ENCODE measurements around the gene MAMLD1.

The MAMLD1 gene, protein sequence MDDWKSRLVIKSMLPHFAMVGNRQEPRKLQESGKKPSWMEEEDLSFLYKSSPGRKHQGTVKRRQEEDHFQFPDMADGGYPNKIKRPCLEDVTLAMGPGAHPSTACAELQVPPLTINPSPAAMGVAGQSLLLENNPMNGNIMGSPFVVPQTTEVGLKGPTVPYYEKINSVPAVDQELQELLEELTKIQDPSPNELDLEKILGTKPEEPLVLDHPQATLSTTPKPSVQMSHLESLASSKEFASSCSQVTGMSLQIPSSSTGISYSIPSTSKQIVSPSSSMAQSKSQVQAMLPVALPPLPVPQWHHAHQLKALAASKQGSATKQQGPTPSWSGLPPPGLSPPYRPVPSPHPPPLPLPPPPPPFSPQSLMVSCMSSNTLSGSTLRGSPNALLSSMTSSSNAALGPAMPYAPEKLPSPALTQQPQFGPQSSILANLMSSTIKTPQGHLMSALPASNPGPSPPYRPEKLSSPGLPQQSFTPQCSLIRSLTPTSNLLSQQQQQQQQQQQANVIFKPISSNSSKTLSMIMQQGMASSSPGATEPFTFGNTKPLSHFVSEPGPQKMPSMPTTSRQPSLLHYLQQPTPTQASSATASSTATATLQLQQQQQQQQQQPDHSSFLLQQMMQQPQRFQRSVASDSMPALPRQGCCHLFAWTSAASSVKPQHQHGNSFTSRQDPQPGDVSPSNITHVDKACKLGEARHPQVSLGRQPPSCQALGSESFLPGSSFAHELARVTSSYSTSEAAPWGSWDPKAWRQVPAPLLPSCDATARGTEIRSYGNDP

DNA sequence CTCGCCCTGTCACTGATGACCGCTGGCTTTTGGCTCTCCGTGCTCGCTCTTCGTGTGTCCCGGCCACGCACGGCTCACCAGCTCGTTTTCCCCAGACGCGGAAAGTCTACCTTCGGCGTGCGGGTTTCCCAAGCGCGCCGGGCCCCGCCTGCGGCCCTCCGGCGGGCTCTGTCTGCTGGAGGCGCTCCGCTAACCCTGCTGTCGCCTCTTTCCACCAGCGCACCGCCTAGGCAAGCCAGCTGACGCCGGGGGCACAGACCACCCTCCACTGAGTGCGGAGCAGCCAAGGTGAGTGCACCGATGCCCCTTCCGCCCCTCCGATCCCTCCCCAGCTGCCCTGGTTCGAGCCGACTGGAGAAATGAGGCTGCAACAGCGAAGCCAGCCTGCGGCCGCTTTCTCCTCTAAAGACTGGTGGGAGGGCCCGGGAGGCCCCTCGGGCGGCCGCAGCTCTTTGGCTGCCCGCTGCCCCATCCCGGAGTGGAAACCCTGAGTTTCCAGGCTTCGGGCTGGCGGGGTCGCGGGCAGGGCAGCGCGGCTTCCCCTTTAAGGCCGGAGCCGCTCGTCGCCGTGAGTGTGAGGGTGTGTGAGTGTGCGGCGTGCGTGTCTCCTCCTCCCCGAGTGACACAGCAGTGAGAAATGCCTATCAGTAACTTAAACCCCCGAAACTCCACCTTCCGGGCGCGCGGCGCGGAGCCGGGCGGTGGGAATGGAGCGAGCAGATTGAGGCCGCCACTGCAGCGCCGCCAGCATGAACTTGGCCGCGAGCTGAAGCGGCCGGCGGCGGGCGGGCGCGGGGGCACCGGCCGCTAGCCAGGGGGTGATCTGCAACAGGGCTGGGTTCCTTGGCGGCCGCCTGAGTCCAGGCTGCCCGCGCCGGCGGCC lies at the start of gene MAMLD1:
Gene MAMLD1 (plus strand): TSS at position 719 of the 883 bp plus-strand sequence. CDS start 82,200 bp downstream, outside the sequence.
- Histone ChIP-seq H3K27me3 (ENCODE audit: insufficient read depth, low read length) (peaks cover 86% of the 10 kb centered on the region), H3K9ac (ENCODE audit: low read depth, low read length) (no peak within 1 kb of the TSS), H3K36me3 (ENCODE audit: insufficient read depth, low read depth, low read length) (no peaks in the 10 kb centered on the region), H3K4me1 (ENCODE audit: insufficient read depth, low read length) (no peaks in the 10 kb centered on the region), H3K4me3 (ENCODE audit: low read length) (peak within 1 kb of the TSS; percentile 60), H3K27ac (ENCODE audit: low read length) (no peak within 1 kb of the TSS), H3K9me3 (ENCODE audit: insufficient read depth, low read depth, low read length) (no peaks in the 10 kb centered on the region)

DNA sequence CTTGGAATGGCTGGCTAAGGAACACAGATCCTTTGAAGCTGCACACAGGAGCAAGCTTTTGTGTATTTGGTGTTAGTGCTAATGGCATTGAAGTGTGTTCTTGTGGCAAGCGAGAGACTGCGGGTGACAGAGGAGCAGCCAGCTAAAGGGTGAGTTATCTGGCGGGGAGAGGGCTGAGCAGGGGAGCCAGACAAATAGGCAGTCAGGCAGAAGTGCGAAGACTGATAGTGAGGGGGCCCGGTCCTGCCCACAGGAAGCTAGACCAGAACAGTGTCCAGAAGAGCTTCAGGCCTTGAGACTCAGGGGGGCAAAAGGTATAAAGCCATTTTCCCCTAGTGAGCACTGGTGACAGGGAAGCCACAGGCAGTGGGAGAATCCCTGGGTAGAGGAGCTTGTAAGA lies 49.6 kb upstream of the MAMLD1 start:
- Histone ChIP-seq H3K9ac (ENCODE audit: low read depth, low read length) (no peak overlapping the region), H3K9me3 (ENCODE audit: insufficient read depth, low read depth, low read length) (no peaks in the 10 kb centered on the region), H3K27ac (ENCODE audit: low read length) (no peak overlapping the region), H3K4me1 (ENCODE audit: insufficient read depth, low read length) (no peaks in the 10 kb centered on the region), H3K4me3 (ENCODE audit: low read length) (no peak overlapping the region), H3K27me3 (ENCODE audit: insufficient read depth, low read length) (no peaks in the 10 kb centered on the region), H3K36me3 (ENCODE audit: insufficient read depth, low read depth, low read length) (no peaks in the 10 kb centered on the region)

DNA sequence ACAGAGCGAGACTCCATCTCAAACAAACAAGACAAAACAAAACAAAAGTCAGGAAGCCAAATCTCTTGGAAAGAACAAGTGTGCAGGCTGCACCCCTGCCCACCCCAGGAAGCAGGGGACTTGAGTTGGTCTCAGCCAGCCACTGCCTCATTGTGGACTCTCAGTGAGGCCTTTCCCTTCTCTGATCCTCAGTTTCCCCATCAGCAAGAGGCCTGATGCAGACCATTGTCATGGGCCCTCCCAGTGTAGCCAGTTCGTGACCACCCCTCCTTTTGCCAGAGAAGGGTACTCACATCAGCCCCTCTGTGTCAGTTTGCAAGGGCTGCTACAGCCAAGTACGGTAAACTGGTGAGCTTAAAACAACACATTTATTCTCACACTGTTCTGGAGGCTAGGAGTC lies 48.9 kb upstream of the MAMLD1 start:
- Histone ChIP-seq H3K27me3 (ENCODE audit: insufficient read depth, low read length) (no peaks in the 10 kb centered on the region), H3K4me1 (ENCODE audit: insufficient read depth, low read length) (no peaks in the 10 kb centered on the region), H3K4me3 (ENCODE audit: low read length) (no peak overlapping the region), H3K27ac (ENCODE audit: low read length) (no peak overlapping the region), H3K36me3 (ENCODE audit: insufficient read depth, low read depth, low read length) (no peaks in the 10 kb centered on the region), H3K9me3 (ENCODE audit: insufficient read depth, low read depth, low read length) (no peaks in the 10 kb centered on the region), H3K9ac (ENCODE audit: low read depth, low read length) (no peak overlapping the region)

DNA sequence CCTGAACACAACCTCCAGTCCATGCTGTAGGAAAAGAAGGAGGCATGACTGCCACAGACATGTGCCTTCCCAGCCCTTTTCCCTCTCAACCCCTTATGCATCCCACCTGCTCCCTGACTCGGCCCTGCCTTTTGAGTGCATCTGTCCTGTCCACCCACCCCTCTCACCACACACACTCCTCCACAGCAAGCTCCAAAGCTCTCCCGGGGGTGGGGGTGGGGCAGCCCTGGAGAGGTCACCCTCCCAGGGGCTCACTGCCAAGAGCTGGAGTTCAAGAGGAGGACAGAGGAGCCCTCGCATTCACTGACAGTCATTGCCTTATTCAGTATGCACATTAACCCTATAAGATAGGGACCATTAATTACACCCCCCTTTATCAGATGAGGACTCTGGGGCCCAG lies 46.6 kb upstream of the MAMLD1 start:
- no peak overlapping the region for H3K27ac ChIP-seq (ENCODE audit: low read length)
- no peaks in the 10 kb centered on the region for H3K4me1 ChIP-seq (ENCODE audit: insufficient read depth, low read length)
- H3K9me3 ChIP-seq (ENCODE audit: insufficient read depth, low read depth, low read length) = no peaks in the 10 kb centered on the region
- H3K9ac ChIP-seq (ENCODE audit: low read depth, low read length) = no peak overlapping the region
- no peaks in the 10 kb centered on the region for H3K36me3 ChIP-seq (ENCODE audit: insufficient read depth, low read depth, low read length)
- no peak overlapping the region for H3K4me3 ChIP-seq (ENCODE audit: low read length)
- no peaks in the 10 kb centered on the region for H3K27me3 ChIP-seq (ENCODE audit: insufficient read depth, low read length)

DNA sequence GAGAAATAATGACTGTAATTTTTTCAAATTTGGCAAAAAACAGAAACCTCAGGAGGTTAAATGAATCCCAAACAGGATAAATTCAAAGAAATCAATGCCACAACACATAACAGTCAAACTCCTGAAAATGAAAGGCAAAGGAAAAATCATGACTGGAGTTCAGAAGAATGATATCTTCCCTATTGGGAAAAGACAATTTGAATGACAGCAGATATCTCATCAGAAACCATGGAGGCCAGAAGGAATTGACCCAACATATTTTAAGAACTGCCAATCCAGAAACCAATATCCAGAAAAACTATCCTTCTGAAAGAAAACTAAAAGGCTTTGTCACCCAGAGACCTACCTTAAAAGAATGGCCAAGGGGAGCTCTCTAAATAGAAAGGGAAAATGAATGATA lies 40.1 kb upstream of the MAMLD1 start:
- Histone ChIP-seq H3K4me3 (ENCODE audit: low read length) (no peak overlapping the region), H3K9me3 (ENCODE audit: insufficient read depth, low read depth, low read length) (no peaks in the 10 kb centered on the region), H3K4me1 (ENCODE audit: insufficient read depth, low read length) (no peaks in the 10 kb centered on the region), H3K27ac (ENCODE audit: low read length) (no peak overlapping the region), H3K9ac (ENCODE audit: low read depth, low read length) (no peak overlapping the region), H3K36me3 (ENCODE audit: insufficient read depth, low read depth, low read length) (no peaks in the 10 kb centered on the region), H3K27me3 (ENCODE audit: insufficient read depth, low read length) (no peaks in the 10 kb centered on the region)

DNA sequence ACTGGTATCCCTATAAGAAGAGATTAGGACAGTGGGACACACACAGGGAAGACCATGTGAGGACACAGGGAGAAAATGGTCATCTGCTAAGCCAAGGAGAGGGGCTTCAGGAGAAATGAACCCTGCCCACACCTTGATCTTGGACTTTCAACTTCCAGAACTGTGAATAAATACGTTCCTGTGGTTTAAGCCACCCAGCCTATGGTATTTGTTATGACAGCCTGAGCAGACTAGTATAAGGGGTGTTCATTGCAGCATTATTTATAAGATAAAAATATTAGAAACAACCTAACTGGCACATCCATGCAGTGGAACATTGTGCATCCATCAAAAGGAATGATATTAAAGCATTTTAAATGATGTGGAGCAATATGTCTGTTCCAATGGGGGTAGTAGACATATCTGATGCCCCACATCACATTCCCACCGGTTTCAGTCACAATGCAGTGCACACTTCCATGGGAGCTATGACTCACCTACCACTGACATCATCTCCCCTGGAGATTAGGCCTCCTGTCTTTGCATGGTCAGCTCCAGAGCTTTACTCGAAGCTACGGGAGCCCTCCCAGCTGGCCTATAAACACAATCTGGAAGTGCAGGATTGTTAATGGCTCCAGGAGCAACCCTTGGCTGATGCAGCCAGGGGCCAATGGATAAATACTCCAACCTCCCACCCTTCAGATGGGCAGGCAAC lies 38.9 kb upstream of the MAMLD1 start:
- Histone ChIP-seq H3K27ac (ENCODE audit: low read length) (no peak overlapping the region), H3K36me3 (ENCODE audit: insufficient read depth, low read depth, low read length) (no peaks in the 10 kb centered on the region), H3K9ac (ENCODE audit: low read depth, low read length) (no peak overlapping the region), H3K9me3 (ENCODE audit: insufficient read depth, low read depth, low read length) (no peaks in the 10 kb centered on the region), H3K27me3 (ENCODE audit: insufficient read depth, low read length) (no peaks in the 10 kb centered on the region), H3K4me1 (ENCODE audit: insufficient read depth, low read length) (no peaks in the 10 kb centered on the region), H3K4me3 (ENCODE audit: low read length) (no peak overlapping the region)

DNA sequence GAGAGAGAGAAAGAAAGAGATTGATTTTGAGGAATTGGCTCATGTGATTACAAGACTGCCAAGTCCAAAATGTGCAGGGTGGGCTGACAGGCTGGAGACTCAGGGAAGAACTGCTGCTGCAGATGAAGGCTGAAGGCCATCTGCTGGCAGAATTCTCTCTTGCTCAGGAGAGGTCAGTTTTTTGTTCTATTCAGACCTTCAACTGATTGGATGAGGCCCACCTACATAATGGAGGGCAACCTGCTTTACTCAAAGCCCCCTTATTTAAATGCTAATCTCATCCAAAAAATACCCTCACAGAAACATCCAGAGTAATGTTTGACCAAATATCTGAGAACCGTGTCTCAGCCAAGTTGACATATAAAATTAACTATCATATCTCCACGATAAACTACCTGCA lies 38.2 kb upstream of the MAMLD1 start:
- Histone ChIP-seq H3K4me3 (ENCODE audit: low read length) (no peak overlapping the region), H3K36me3 (ENCODE audit: insufficient read depth, low read depth, low read length) (no peaks in the 10 kb centered on the region), H3K9ac (ENCODE audit: low read depth, low read length) (no peak overlapping the region), H3K4me1 (ENCODE audit: insufficient read depth, low read length) (no peaks in the 10 kb centered on the region), H3K27ac (ENCODE audit: low read length) (no peak overlapping the region), H3K27me3 (ENCODE audit: insufficient read depth, low read length) (no peaks in the 10 kb centered on the region), H3K9me3 (ENCODE audit: insufficient read depth, low read depth, low read length) (no peaks in the 10 kb centered on the region)

DNA sequence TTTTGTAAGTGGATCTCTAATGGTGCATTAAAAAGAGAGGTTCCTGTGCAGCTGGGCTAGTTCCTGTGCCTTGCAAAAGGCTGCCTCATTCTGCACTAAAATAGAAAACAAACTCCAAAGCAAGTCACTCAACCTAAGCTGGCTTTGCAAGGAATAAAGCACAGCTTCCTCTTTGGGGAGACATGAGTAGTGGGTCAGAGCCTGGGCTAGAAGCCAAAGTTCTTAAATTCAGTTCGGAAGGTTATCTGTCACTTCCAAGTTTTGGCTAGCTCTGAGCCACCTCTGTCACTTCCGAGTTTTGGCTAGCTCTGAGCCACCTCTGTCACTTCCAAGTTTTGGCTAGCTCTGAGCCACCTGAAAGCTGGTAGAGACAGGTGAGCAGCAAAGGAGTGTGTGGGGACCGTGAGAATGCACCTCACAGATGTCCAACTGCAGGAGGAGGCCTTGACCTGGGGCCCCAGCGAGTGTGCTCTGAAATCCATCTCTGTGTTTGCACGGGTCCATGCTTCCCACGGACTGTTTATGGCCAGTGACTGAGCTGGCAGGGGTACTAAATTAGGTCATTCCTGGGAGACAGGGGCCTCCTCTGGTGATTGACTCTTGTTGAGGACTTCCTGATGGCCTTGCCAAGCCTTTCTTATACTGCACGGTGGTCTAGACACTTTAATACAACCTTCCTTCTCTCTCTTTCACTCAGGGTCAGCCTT lies 36.4 kb upstream of the MAMLD1 start:
- Histone ChIP-seq H3K27ac (ENCODE audit: low read length) (no peak overlapping the region), H3K4me1 (ENCODE audit: insufficient read depth, low read length) (no peaks in the 10 kb centered on the region)

DNA sequence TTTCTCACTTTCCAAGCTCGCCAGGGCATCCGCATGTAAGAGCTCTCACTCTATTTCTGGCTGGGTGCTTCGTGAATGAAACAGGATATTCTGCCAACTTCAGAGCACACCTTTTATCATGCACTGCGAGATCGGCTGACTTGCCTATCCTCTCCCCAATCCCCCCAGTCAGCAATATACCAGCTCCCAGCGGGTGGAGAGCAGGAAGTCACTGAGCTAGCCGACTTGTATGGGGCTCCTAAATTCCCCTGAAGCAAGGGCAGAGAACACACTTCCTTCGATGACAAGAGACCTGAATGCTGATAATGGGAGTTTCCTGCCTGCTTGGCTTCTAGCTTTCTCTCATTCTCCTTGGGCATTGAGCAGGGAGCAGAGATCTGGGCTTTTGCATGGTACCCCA lies 33.8 kb upstream of the MAMLD1 start:
- H3K4me1 ChIP-seq (ENCODE audit: insufficient read depth, low read length) = no peaks in the 10 kb centered on the region
- no peak overlapping the region for H3K4me3 ChIP-seq (ENCODE audit: low read length)
- H3K27ac ChIP-seq (ENCODE audit: low read length) = no peak overlapping the region
- no peaks in the 10 kb centered on the region for H3K36me3 ChIP-seq (ENCODE audit: insufficient read depth, low read depth, low read length)
- no peaks in the 10 kb centered on the region for H3K9me3 ChIP-seq (ENCODE audit: insufficient read depth, low read depth, low read length)
- H3K27me3 ChIP-seq (ENCODE audit: insufficient read depth, low read length) = no peaks in the 10 kb centered on the region
- no peak overlapping the region for H3K9ac ChIP-seq (ENCODE audit: low read depth, low read length)

More for the DNA sequence above, 36.4 kb upstream of the MAMLD1 start:
- Histone ChIP-seq H3K36me3 (ENCODE audit: insufficient read depth, low read depth, low read length) (no peaks in the 10 kb centered on the region), H3K9ac (ENCODE audit: low read depth, low read length) (no peak overlapping the region), H3K27me3 (ENCODE audit: insufficient read depth, low read length) (no peaks in the 10 kb centered on the region), H3K9me3 (ENCODE audit: insufficient read depth, low read depth, low read length) (no peaks in the 10 kb centered on the region), H3K4me3 (ENCODE audit: low read length) (no peak overlapping the region)

DNA sequence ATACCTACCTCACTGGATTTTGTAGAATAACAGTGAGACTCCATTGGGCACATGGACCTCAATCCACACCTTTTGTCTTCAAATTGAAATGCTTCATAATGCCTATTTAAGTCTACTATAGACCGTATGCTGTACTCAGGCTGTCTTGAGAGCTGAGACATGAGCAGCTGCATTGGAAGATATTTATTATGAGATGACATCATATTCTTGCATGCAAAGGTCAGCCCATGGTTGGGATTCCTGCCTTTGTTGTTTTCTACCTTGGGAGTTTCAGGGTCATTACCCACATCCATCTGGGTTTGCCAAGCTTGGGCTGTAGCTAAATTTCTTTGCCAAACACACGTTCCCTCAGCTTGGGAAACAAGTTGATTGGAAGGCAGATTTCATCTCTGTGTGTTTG lies 33.2 kb upstream of the MAMLD1 start:
- H3K27me3 ChIP-seq (ENCODE audit: insufficient read depth, low read length) = no peaks in the 10 kb centered on the region

More for the DNA sequence above, 33.2 kb upstream of the MAMLD1 start:
- no peaks in the 10 kb centered on the region for H3K36me3 ChIP-seq (ENCODE audit: insufficient read depth, low read depth, low read length)
- no peak overlapping the region for H3K27ac ChIP-seq (ENCODE audit: low read length)
- H3K9me3 ChIP-seq (ENCODE audit: insufficient read depth, low read depth, low read length) = no peaks in the 10 kb centered on the region
- H3K4me1 ChIP-seq (ENCODE audit: insufficient read depth, low read length) = no peaks in the 10 kb centered on the region
- no peak overlapping the region for H3K9ac ChIP-seq (ENCODE audit: low read depth, low read length)
- H3K4me3 ChIP-seq (ENCODE audit: low read length) = no peak overlapping the region
